Measurements from ENCODE around the gene TOMM34. TPM values are rescaled to one million over a fixed set of nuclear protein-coding genes. Genes with fewer than 3 reads are reported as not detected.

TOMM34 gene
- total RNA-seq, 1 donor from 2014 or later = 40.1 TPM

GRCh38 chr20:44990957-44991356 lies 30.8 kb upstream of the TOMM34 start:
- H3K9me3 Mint-ChIP-seq (ENCODE audit: low read depth) = no peaks in the 10 kb centered on the region
- H3K4me3 Mint-ChIP-seq (ENCODE audit: low read depth) = no peak overlapping the region
- peaks cover 12% of the 10 kb centered on the region for H3K36me3 Mint-ChIP-seq (ENCODE audit: insufficient read depth)
- no peak for TF ChIP-seq CTCF (IDR thresholded peaks at IDR 0.05; ENCODE audit: unreplicated experiment)
- no peaks in the 10 kb centered on the region for H3K27me3 Mint-ChIP-seq
- DNase-seq (ENCODE audit: low spot score, unreplicated experiment) = no peak
- H3K4me1 Mint-ChIP-seq (ENCODE audit: low read depth) = no peaks in the 10 kb centered on the region
- H3K27ac Mint-ChIP-seq = no peak overlapping the region

- no peak for DNase-seq (ENCODE audit: low spot score, unreplicated experiment)
- H3K4me3 Mint-ChIP-seq (ENCODE audit: low read depth) = no peak overlapping the region
- no peak for TF ChIP-seq CTCF (IDR thresholded peaks at IDR 0.05; ENCODE audit: unreplicated experiment)
- H3K27me3 Mint-ChIP-seq = no peaks in the 10 kb centered on the region
- no peaks in the 10 kb centered on the region for H3K4me1 Mint-ChIP-seq (ENCODE audit: low read depth)
- no peaks in the 10 kb centered on the region for H3K9me3 Mint-ChIP-seq (ENCODE audit: low read depth)
- H3K27ac Mint-ChIP-seq = no peak overlapping the region
- H3K36me3 Mint-ChIP-seq (ENCODE audit: insufficient read depth) = peaks cover 10% of the 10 kb centered on the region
Observed at GRCh38 chr20:44990425-44990824, 30.2 kb upstream of the TOMM34 start.

GRCh38 chr20:44988631-44989171 lies 28.5 kb upstream of the TOMM34 start:
- Mint-ChIP-seq H3K4me1 (ENCODE audit: low read depth) (no peaks in the 10 kb centered on the region), H3K36me3 (ENCODE audit: insufficient read depth) (peaks cover 6% of the 10 kb centered on the region), H3K4me3 (ENCODE audit: low read depth) (no peak overlapping the region), H3K27ac (no peak overlapping the region), H3K27me3 (no peaks in the 10 kb centered on the region), H3K9me3 (ENCODE audit: low read depth) (no peaks in the 10 kb centered on the region)
- TF ChIP-seq CTCF (IDR thresholded peaks at IDR 0.05; ENCODE audit: unreplicated experiment) = no peak
- no peak for DNase-seq (ENCODE audit: low spot score, unreplicated experiment)

GRCh38 chr20:44983093-44983674 lies 23.0 kb upstream of the TOMM34 start:
- DNase-seq (ENCODE audit: low spot score, unreplicated experiment) = no peak
- no peaks in the 10 kb centered on the region for H3K4me1 Mint-ChIP-seq (ENCODE audit: low read depth)
- no peaks in the 10 kb centered on the region for H3K9me3 Mint-ChIP-seq (ENCODE audit: low read depth)
- peak overlapping the region; percentile 0 for H3K27ac Mint-ChIP-seq
- H3K36me3 Mint-ChIP-seq (ENCODE audit: insufficient read depth) = peaks cover 9% of the 10 kb centered on the region
- no peak for TF ChIP-seq CTCF (IDR thresholded peaks at IDR 0.05; ENCODE audit: unreplicated experiment)
- no peak overlapping the region for H3K4me3 Mint-ChIP-seq (ENCODE audit: low read depth)
- no peaks in the 10 kb centered on the region for H3K27me3 Mint-ChIP-seq

GRCh38 chr20:44981736-44982406 lies 21.7 kb upstream of the TOMM34 start:
- no peak overlapping the region for H3K4me3 Mint-ChIP-seq (ENCODE audit: low read depth)
- no peaks in the 10 kb centered on the region for H3K27me3 Mint-ChIP-seq
- no peaks in the 10 kb centered on the region for H3K9me3 Mint-ChIP-seq (ENCODE audit: low read depth)
- H3K4me1 Mint-ChIP-seq (ENCODE audit: low read depth) = no peaks in the 10 kb centered on the region
- TF ChIP-seq CTCF (IDR thresholded peaks at IDR 0.05; ENCODE audit: unreplicated experiment) = no peak
- no peak overlapping the region for H3K27ac Mint-ChIP-seq
- no peak for DNase-seq (ENCODE audit: low spot score, unreplicated experiment)
- H3K36me3 Mint-ChIP-seq (ENCODE audit: insufficient read depth) = peaks cover 10% of the 10 kb centered on the region
